Activated CD8-positive, alpha-beta memory T cell treated with anti-CD3 and anti-CD28 coated beads, Interleukin-2, amount 10 ng/mL, durations not matched to agents 7 days and 5 days (primary cell): ENCODE results near the gene TARDBP. TPM values are rescaled to one million over a fixed set of nuclear protein-coding genes. Genes with fewer than 3 reads are reported as not detected.
"Not testable (repeated sequence)": the region's sequence is repeated elsewhere in the genome, so short reads cannot be mapped to it uniquely, and the experiment has no call there.

Experiments used
- ATAC-seq: fragments of 150-1000 bp; cut with Tn5 transposase; one replicate; pipeline ENCODE4 v1.10.0; 2021; ENCODE audit warnings: moderate library complexity
- CTCF ChIA-PET: fragments of 350-600 bp; sonication (Branson Sonifier 250); formaldehyde crosslinking; loops from one replicate; lab custom pipeline; 2021; ENCODE audit warnings: antibody characterized with exemption; lab: Charles Lee
- DNase-seq: peaks from one replicate; pipeline ENCODE4 v3.0.0-alpha.2; 2020
- H3K27ac Mint-ChIP-seq: one replicate; pipeline ENCODE4 v1.8.0; 2021; ENCODE audit warnings: mild to moderate bottlenecking, mixed read lengths
- H3K27me3 Mint-ChIP-seq: one replicate; pipeline ENCODE4 v1.8.0; 2021; ENCODE audit warnings: mixed read lengths
- H3K36me3 Mint-ChIP-seq: one replicate; pipeline ENCODE4 v1.8.0; 2021; ENCODE audit warnings: mild to moderate bottlenecking, mixed read lengths
- H3K4me1 Mint-ChIP-seq: one replicate; pipeline ENCODE4 v1.8.0; 2021; ENCODE audit warnings: mixed read lengths
- H3K4me3 Mint-ChIP-seq: one replicate; pipeline ENCODE4 v1.8.0; 2021; ENCODE audit warnings: mild to moderate bottlenecking, moderate library complexity, mixed read lengths
- H3K9me3 Mint-ChIP-seq: one replicate; pipeline ENCODE4 v1.8.0; 2022; ENCODE audit warnings: low read depth, mixed read lengths
- total RNA-seq, 2 experiments: library from RNA; stranded (reverse); gene quantifications; one replicate each; pipeline ENCODE4 v1.2.3, GENCODE V29; 2021

Gene TARDBP
- total RNA-seq, 2 experiments from 2014 or later: 175 to 184 TPM

GRCh38 chr1:11061652-11062365 lies 49.4 kb downstream of the TARDBP start:
- Mint-ChIP-seq H3K36me3 (peaks cover 34% of the 10 kb centered on the region), H3K27me3 (no peaks in the 10 kb centered on the region), H3K4me3 (no peak overlapping the region), H3K9me3 (no peaks in the 10 kb centered on the region), H3K27ac (peak overlapping the region; percentile 93), H3K4me1 (peaks cover 61% of the 10 kb centered on the region)
- DNase-seq: no peak
- CTCF ChIA-PET: interaction anchor here (0.9 to 6.8 kb wide), 9 partner anchors 11 to 589 kb away, joined by 3 to 75 read pairs (median 4); partner anchors contain the start of gene EXOSC10
- ATAC-seq: no peak

DNA sequence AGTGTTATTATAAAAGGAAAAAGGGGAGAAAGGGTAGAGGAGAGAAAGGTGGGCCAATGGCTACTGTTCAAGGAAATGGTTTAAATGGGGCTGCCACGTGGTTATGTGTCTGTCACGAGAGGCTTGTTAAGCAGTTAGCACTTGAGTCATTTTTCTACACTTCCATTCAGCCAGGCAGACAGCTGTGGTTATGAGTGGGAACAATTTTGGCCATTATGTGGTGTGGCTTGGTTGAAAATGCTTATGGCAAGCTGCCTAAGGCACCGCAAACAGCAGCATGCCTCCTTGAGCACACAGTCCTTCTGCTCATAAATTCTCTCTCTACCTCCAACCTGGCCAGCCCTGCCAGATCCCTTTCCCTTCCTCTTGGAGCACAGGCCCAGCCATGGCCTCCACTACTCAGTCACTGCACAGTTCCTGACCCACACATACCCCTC lies 50.5 kb downstream of the TARDBP start:
- Mint-ChIP-seq H3K9me3 (no peaks in the 10 kb centered on the region), H3K27ac (peak overlapping the region; percentile 93), H3K4me1 (peaks cover 55% of the 10 kb centered on the region), H3K36me3 (peaks cover 38% of the 10 kb centered on the region), H3K4me3 (peak overlapping the region; percentile 31), H3K27me3 (no peaks in the 10 kb centered on the region)
- DNase-seq (peak; percentile 92), ATAC-seq (peak; percentile 8)
- CTCF ChIA-PET: interaction anchor here (0.6 to 6.8 kb wide), 6 partner anchors 11 to 199 kb away, joined by 3 to 75 read pairs (median 4); partner anchors contain the start of gene MTOR

DNA sequence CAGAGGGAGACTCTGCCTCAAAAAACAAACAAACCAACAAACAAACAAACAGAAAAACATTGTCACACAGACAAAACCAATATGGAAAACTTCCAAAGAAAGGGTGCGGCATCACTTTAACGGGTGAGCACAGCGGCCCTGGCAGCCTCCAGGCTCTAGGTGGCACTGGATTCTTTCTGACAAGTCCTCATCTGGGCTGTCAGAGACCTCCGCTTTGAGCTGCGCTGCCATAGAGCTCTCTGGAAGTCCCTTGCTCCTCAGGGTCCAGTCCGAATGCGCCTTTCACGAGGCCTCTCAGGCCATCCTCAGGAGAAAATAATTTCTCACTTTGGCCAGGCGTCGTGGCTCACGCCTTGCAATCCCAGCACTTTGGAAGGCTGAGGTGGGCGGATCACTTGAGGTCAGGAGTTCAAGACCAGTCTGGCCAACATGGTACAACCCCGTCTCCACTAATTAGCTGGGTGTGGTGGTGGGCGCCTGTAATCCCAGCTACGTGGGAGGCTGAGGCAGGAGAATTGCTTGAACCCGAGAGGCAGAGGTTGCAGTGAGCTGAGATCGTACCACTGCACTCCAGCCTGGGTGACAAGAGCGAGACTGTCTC lies 51.6 kb downstream of the TARDBP start:
- Mint-ChIP-seq H3K36me3 (peaks cover 44% of the 10 kb centered on the region), H3K4me1 (peaks cover 47% of the 10 kb centered on the region)
- DNase-seq, H3K4me3 Mint-ChIP-seq, H3K27ac Mint-ChIP-seq, ATAC-seq, H3K27me3 Mint-ChIP-seq, H3K9me3 Mint-ChIP-seq: not testable (repeated sequence)
- CTCF ChIA-PET: interaction anchor here (1.3 to 6.8 kb wide), 3 partner anchors 26 to 198 kb away, joined by 3 to 75 read pairs (median 4); partner anchors contain the start of gene MTOR

GRCh38 chr1:11064942-11065341 lies 52.5 kb downstream of the TARDBP start:
- no peak overlapping the region for H3K27ac Mint-ChIP-seq
- no peaks in the 10 kb centered on the region for H3K9me3 Mint-ChIP-seq
- ATAC-seq (no peak), DNase-seq (no peak)
- H3K4me3 Mint-ChIP-seq: no peak overlapping the region
- H3K36me3 Mint-ChIP-seq: peaks cover 53% of the 10 kb centered on the region
- H3K4me1 Mint-ChIP-seq: peaks cover 54% of the 10 kb centered on the region
- CTCF ChIA-PET: interaction anchor here (6.8 kb wide), 1 partner anchor 27 kb away, joined by 75 read pairs; no protein-coding TSS in a partner anchor
- H3K27me3 Mint-ChIP-seq: no peaks in the 10 kb centered on the region

DNA sequence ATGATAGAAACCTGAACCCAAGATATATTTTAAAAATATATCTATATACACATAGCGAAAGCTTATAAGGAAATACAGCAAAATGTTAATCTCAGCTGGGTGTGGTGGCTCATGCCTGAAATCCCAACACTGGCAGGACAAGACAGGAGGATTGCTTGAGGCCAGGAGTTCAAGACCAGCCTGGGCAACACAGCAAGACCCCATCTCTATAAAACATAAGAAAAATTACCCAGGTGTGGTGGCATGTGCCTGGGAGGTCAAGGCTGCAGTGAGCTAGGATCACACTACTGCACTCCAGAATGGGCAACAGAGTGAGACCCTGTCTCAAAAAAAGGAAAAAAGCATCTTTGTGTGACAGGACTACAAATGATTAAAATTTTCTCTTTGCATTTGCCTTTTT lies 53.3 kb downstream of the TARDBP start:
- no peak for DNase-seq
- no peak for ATAC-seq
- Mint-ChIP-seq H3K36me3 (peaks cover 60% of the 10 kb centered on the region), H3K9me3 (no peaks in the 10 kb centered on the region), H3K27me3 (no peaks in the 10 kb centered on the region), H3K4me3 (no peak overlapping the region), H3K4me1 (peaks cover 51% of the 10 kb centered on the region), H3K27ac (no peak overlapping the region)
- CTCF ChIA-PET: interaction anchor here (6.8 kb wide), 1 partner anchor 28 kb away, joined by 75 read pairs; no protein-coding TSS in a partner anchor

GRCh38 chr1:11067716-11068599 lies 55.5 kb downstream of the TARDBP start:
- ATAC-seq: no peak
- CTCF ChIA-PET: no interaction called here
- peaks cover 69% of the 10 kb centered on the region for H3K36me3 Mint-ChIP-seq
- H3K4me3 Mint-ChIP-seq: no peak overlapping the region
- no peaks in the 10 kb centered on the region for H3K9me3 Mint-ChIP-seq
- no peak for DNase-seq
- peaks cover 34% of the 10 kb centered on the region for H3K4me1 Mint-ChIP-seq
- H3K27me3 Mint-ChIP-seq: no peaks in the 10 kb centered on the region
- H3K27ac Mint-ChIP-seq: no peak overlapping the region

DNA sequence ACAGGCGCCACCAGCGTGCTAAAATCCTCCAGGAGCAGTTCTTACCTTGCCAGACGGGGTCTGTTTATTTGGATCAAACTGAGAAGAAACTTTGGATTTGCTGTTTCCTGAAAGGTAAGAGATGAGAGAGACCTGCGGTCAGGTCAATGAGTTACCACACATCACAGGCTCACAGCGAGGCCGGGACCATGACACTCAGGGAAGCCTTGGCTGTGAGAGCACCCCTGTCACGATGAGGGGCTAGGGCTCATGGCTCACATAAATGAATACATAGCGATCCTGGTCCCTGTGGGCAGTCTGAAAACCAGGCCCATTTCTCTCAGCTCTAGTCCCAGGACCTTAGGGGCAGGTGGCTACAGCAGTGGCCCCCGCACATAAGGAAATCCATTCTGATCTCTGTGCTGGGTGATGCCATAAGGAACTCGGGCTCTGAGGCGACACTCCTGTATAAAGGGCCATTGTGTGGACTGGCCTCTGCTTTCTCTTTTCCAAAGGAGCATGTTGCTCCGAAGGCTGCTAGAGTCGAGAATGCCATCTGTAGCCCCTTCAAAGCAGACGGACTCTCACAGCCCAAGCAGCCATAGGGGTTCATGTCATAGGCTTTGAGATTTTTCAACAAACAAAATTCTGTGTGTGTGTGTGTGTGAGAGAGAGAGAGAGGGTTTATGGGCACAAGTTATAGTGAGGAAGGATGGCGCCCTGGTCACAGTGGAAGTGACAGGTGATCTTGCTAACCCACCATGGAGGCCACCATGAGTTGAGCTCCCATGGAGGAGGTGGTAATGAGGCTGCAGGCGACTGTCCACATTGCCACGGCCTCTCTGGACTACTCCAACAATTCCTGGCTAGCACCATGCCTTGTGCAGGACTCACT lies 56.4 kb downstream of the TARDBP start:
- ATAC-seq (no peak), DNase-seq (no peak)
- peaks cover 26% of the 10 kb centered on the region for H3K4me1 Mint-ChIP-seq
- CTCF ChIA-PET: interaction anchor here (1.2 kb wide), 2 partner anchors 8 to 10 kb away, joined by 3 to 4 read pairs; no protein-coding TSS in a partner anchor
- no peaks in the 10 kb centered on the region for H3K9me3 Mint-ChIP-seq
- no peaks in the 10 kb centered on the region for H3K27me3 Mint-ChIP-seq
- H3K4me3 Mint-ChIP-seq: no peak overlapping the region
- H3K36me3 Mint-ChIP-seq: peaks cover 68% of the 10 kb centered on the region
- no peak overlapping the region for H3K27ac Mint-ChIP-seq

DNA sequence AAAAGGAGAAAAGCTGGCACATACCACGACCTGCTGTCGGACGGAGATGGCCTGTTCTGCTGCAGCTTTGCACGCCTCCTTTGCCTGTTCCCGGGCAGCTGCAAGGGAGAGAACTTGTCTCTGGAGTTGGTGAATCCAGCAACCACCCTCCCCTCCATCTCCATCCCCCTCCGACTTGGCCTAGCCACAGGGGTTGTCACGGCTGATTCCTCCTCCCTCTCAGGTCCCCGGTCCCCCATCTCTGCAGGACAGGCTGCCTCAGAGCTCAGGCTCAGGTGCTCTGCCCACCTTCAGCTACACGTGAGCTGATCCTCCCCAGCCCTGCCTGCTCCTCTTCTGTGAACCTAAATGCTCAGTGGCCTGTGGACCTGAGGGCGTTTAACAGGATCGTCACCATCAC lies 58.4 kb downstream of the TARDBP start:
- Mint-ChIP-seq H3K4me1 (peaks cover 23% of the 10 kb centered on the region), H3K9me3 (no peaks in the 10 kb centered on the region), H3K4me3 (no peak overlapping the region), H3K27me3 (no peaks in the 10 kb centered on the region), H3K36me3 (peaks cover 65% of the 10 kb centered on the region), H3K27ac (no peak overlapping the region)
- no peak for DNase-seq
- ATAC-seq: no peak
- CTCF ChIA-PET: interaction anchor here (1.3 to 2.4 kb wide), 3 partner anchors 21 to 33 kb away, joined by 3 to 17 read pairs (median 4); no protein-coding TSS in a partner anchor

- Mint-ChIP-seq H3K36me3 (peaks cover 67% of the 10 kb centered on the region), H3K27ac (no peak overlapping the region), H3K4me1 (peaks cover 23% of the 10 kb centered on the region), H3K9me3 (no peaks in the 10 kb centered on the region), H3K27me3 (no peaks in the 10 kb centered on the region), H3K4me3 (no peak overlapping the region)
- DNase-seq (no peak), ATAC-seq (no peak)
- CTCF ChIA-PET: interaction anchor here (2.4 kb wide), 1 partner anchor 34 kb away, joined by 17 read pairs; no protein-coding TSS in a partner anchor
These were observed 59.2 kb downstream of the TARDBP start for GRCh38 chr1:11071463-11072215.

DNA sequence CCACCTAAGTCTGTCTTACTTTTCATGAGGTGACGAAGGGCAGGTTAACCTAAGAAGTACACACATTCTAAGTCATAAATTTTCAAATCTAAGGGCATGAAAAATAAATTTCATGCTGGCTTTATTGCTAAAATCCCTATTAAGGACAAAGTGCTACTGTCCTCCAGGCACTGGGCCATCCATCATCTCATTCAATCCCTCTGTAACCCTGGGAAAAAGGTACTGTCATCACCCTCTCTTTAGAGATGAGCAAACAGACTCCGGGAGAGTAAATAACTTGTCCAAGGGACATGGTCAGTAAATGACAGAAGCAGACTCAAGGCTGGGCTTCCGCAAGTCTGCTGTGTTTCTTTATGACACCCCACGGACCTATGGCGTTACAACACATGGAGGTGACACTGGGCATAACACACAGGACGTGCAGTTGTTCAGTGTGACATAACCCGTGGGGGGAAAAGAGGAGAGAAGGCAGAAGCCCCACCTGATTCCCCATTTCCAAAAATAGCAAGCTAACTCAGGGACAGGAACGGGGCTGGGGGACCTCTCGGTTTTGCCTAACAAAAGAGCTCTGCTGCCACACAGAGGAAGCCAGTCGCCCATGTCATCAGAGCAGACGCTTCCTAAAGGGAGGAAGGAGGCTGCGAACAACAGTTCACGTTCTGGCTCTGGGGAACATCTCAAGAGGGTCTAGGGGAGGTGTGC lies 59.9 kb downstream of the TARDBP start:
- no peak for ATAC-seq
- Mint-ChIP-seq H3K4me3 (no peak overlapping the region), H3K27me3 (no peaks in the 10 kb centered on the region), H3K27ac (no peak overlapping the region), H3K9me3 (no peaks in the 10 kb centered on the region), H3K36me3 (peaks cover 66% of the 10 kb centered on the region), H3K4me1 (peaks cover 23% of the 10 kb centered on the region)
- CTCF ChIA-PET: interaction anchor here (1.6 to 2.0 kb wide), 2 partner anchors 11 to 35 kb away, joined by 4 to 11 read pairs; no protein-coding TSS in a partner anchor
- no peak for DNase-seq

DNA sequence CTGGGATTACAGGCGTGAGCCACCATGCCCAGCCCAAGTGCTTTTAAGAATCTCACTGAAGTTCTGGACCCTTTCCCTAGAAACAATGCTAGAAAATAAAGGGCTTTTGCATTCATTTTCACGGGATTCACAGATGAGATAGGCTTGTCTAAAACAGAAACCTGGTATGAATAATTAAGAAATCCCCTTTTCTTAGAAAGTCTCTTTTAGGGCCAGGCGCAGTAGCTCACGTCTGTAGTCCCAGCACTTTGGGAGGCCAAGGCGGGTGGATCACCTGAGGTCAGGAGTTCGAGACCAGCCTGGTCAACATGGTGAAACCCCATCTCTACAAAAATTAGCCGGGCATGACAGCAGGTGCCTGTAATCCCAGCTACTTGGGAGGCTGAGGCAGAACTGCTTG lies 60.9 kb downstream of the TARDBP start:
- peaks cover 64% of the 10 kb centered on the region for H3K36me3 Mint-ChIP-seq
- not testable (repeated sequence) for H3K9me3 Mint-ChIP-seq, H3K4me3 Mint-ChIP-seq, H3K27me3 Mint-ChIP-seq, ATAC-seq, DNase-seq, H3K27ac Mint-ChIP-seq
- H3K4me1 Mint-ChIP-seq: peaks cover 23% of the 10 kb centered on the region
- CTCF ChIA-PET: interaction anchor here (0.7 to 2.0 kb wide), 4 partner anchors 13 to 821 kb away, joined by 3 to 11 read pairs (median 4); no protein-coding TSS in a partner anchor
